Glutamatergic neuron (in vitro differentiated cells): ENCODE measurements around the gene TRO. TPM values are rescaled to one million over a fixed set of nuclear protein-coding genes. Genes with fewer than 3 reads are reported as not detected.

Experiments
- DNase-seq: peaks from one replicate; pipeline ENCODE4 v3.0.0; 2022
- H3K27ac Mint-ChIP-seq: one replicate; pipeline ENCODE4 v1.8.0; 2020; ENCODE audit warnings: mild to moderate bottlenecking, mixed read lengths, inconsistent platforms; ENCODE audit not compliant: unreplicated experiment
- H3K27me3 Mint-ChIP-seq: one replicate; pipeline ENCODE4 v1.8.0; 2020; ENCODE audit warnings: mild to moderate bottlenecking, moderate library complexity, mixed read lengths, inconsistent platforms; ENCODE audit not compliant: unreplicated experiment
- H3K36me3 Mint-ChIP-seq: one replicate; pipeline ENCODE4 v1.8.0; 2020; ENCODE audit warnings: mild to moderate bottlenecking, mixed read lengths, inconsistent platforms; ENCODE audit not compliant: unreplicated experiment
- H3K4me1 Mint-ChIP-seq: one replicate; pipeline ENCODE4 v1.8.0; 2020; ENCODE audit warnings: mild to moderate bottlenecking, low read depth, mixed read lengths, inconsistent platforms; ENCODE audit not compliant: unreplicated experiment
- H3K4me3 Mint-ChIP-seq: one replicate; pipeline ENCODE4 v1.8.0; 2020; ENCODE audit warnings: mild to moderate bottlenecking, mixed read lengths, inconsistent platforms; ENCODE audit not compliant: unreplicated experiment
- H3K9me3 Mint-ChIP-seq: one replicate; pipeline ENCODE4 v1.8.0; 2020; ENCODE audit warnings: mild to moderate bottlenecking, moderate library complexity, mixed read lengths, inconsistent platforms; ENCODE audit not compliant: unreplicated experiment
- total RNA-seq: library from RNA; stranded (reverse); fragmentation: NEBNext Ultra II Directional; extraction: Animal tissue kit (Norgen Biotek cat#: 25700); gene quantifications from one replicate; pipeline ENCODE4 v1.2.1, GENCODE V29; 2021; ENCODE audit not compliant: unreplicated experiment
- TF ChIP-seq, protein P1 (sequence below): fragments of 200-600 bp; sonication (generic); IDR thresholded peaks from one replicate; pipeline ENCODE4 v1.5.0; 2021; ENCODE audit not compliant: partially characterized antibody, unreplicated experiment

Gene TRO
- total RNA-seq, 1 donor from 2014 or later, result 236 TPM

DNA sequence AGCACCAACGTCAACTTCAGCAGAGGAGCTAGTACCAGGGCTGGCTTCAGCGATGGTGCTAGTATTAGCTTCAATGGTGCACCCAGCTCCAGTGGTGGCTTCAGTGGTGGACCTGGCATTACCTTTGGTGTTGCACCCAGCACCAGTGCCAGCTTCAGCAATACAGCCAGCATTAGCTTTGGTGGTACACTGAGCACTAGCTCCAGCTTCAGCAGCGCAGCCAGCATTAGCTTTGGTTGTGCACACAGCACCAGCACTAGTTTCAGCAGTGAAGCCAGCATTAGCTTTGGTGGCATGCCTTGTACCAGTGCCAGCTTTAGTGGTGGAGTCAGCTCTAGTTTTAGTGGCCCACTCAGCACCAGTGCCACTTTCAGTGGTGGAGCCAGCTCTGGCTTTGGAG, 8.3 kb downstream of the TRO start:
- no peak for DNase-seq
- no peak overlapping the region for H3K4me3 Mint-ChIP-seq
- no peak overlapping the region for H3K27ac Mint-ChIP-seq
- H3K36me3 Mint-ChIP-seq, result no peaks in the 10 kb centered on the region
- H3K4me1 Mint-ChIP-seq, result peaks cover 2% of the 10 kb centered on the region
- TF ChIP-seq, protein P1, sequence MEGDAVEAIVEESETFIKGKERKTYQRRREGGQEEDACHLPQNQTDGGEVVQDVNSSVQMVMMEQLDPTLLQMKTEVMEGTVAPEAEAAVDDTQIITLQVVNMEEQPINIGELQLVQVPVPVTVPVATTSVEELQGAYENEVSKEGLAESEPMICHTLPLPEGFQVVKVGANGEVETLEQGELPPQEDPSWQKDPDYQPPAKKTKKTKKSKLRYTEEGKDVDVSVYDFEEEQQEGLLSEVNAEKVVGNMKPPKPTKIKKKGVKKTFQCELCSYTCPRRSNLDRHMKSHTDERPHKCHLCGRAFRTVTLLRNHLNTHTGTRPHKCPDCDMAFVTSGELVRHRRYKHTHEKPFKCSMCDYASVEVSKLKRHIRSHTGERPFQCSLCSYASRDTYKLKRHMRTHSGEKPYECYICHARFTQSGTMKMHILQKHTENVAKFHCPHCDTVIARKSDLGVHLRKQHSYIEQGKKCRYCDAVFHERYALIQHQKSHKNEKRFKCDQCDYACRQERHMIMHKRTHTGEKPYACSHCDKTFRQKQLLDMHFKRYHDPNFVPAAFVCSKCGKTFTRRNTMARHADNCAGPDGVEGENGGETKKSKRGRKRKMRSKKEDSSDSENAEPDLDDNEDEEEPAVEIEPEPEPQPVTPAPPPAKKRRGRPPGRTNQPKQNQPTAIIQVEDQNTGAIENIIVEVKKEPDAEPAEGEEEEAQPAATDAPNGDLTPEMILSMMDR, result no peak
- peaks cover 2% of the 10 kb centered on the region for H3K9me3 Mint-ChIP-seq
- no peaks in the 10 kb centered on the region for H3K27me3 Mint-ChIP-seq

DNA sequence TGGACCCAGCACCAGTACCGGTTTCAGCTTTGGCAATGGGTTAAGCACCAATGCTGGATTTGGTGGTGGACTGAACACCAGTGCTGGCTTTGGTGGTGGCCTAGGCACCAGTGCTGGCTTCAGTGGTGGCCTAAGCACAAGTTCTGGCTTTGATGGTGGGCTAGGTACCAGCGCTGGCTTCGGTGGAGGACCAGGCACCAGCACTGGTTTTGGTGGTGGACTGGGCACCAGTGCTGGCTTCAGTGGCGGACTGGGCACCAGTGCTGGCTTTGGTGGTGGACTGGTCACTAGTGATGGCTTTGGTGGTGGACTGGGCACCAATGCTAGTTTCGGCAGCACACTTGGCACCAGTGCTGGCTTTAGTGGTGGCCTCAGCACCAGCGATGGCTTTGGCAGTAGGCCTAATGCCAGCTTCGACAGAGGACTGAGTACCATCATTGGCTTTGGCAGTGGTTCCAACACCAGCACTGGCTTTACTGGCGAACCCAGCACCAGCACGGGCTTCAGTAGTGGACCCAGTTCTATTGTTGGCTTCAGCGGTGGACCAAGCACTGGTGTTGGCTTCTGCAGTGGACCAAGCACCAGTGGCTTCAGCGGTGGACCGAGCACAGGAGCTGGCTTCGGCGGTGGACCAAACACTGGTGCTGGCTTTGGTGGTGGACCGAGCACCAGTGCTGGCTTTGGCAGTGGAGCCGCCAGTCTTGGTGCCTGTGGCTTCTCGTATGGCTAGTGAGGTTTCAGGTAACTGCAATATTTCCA, 9.8 kb downstream of the TRO start:
- Mint-ChIP-seq H3K9me3 (peaks cover 2% of the 10 kb centered on the region), H3K27me3 (no peaks in the 10 kb centered on the region), H3K4me1 (no peaks in the 10 kb centered on the region), H3K27ac (no peak overlapping the region), H3K36me3 (no peaks in the 10 kb centered on the region), H3K4me3 (no peak overlapping the region)
- DNase-seq, result no peak
- TF ChIP-seq, protein P1, result no peak

DNA sequence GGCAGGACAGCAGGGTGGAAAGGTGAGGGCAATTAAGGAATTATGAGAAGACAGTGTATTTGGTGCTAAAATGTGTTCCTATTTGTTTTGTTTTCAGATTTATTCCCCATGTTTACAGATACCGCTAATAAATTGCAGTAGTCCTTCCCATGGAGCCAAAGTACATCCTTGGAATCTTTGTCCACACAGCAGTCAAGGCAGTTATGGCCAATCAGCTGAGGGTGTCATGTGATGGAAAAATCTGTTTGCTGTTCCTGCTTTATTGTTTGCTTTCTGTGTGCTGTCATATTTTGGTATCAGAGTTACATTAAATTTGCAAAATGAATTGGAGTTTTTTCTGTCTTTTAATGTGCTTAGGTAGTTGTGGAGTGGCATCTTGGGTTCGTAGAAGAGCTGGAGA, 10.5 kb downstream of the TRO start:
- DNase-seq, result no peak
- no peaks in the 10 kb centered on the region for H3K36me3 Mint-ChIP-seq
- no peak overlapping the region for H3K27ac Mint-ChIP-seq
- H3K27me3 Mint-ChIP-seq, result no peaks in the 10 kb centered on the region
- no peaks in the 10 kb centered on the region for H3K4me1 Mint-ChIP-seq
- no peak overlapping the region for H3K4me3 Mint-ChIP-seq
- TF ChIP-seq, protein P1, result no peak
- H3K9me3 Mint-ChIP-seq, result peaks cover 2% of the 10 kb centered on the region

DNA sequence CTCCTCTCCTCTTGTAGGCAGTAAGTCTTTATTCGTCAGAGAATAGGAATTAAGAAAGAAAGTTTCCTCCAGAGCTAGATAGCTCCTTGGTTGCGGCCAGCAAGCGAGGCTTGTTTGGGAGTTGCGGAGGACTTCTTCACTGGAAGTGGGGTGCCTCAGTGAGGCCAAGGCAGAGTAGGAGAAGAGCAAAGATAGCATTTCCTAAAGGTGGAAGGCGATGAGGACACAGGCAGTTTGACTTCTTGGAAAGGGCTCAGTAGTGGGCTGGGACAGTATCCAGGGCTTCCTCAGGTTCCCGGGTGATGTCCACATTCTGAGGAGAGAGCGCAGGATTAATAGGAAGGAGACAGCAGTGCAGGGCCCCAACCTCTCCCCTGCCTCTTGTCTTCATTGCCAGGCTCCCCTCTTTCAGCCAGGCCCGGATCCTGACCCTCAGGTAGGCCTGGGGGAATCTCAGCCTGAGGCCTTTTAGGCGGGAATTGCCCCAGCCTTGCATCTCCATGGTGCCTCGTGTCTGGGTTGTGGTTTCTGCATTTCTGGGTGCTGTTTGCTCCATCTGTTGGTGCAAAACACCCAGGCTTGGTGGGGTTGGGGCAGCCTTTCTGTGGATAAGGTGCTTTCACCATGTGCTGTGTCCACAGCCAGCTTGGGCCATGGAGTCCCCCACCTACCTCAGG, 12.7 kb downstream of the TRO start:
- TF ChIP-seq, protein P1, result no peak
- Mint-ChIP-seq H3K4me1 (no peaks in the 10 kb centered on the region), H3K9me3 (peaks cover 2% of the 10 kb centered on the region)

DNA sequence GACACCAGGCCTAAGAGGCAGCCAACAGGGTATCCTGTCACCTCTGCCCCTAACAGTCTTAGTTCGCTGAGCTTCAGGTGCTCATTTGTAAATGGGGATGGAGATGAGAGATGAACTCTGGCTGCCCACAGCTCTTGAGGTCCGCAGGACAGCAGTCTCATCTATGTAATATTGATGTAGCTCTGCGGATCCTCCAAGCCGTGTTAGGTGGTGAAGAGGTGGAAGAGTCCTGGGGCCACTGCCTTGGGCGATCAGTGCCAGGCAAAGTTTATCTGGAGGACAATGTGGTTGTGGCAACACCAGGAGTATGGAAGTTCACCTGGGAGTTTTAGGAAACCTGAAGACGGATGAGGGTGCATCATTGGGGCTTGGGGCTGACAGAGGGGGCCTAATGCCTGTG, 13.4 kb downstream of the TRO start:
- no peaks in the 10 kb centered on the region for H3K36me3 Mint-ChIP-seq
- H3K4me3 Mint-ChIP-seq, result no peak overlapping the region
- TF ChIP-seq, protein P1, result no peak
- no peaks in the 10 kb centered on the region for H3K27me3 Mint-ChIP-seq
- DNase-seq, result no peak
- H3K27ac Mint-ChIP-seq, result no peak overlapping the region
- no peaks in the 10 kb centered on the region for H3K4me1 Mint-ChIP-seq
- H3K9me3 Mint-ChIP-seq, result no peaks in the 10 kb centered on the region

More for the DNA sequence above, 12.7 kb downstream of the TRO start:
- Mint-ChIP-seq H3K27me3 (no peaks in the 10 kb centered on the region), H3K27ac (no peak overlapping the region), H3K36me3 (no peaks in the 10 kb centered on the region), H3K4me3 (no peak overlapping the region)
- DNase-seq, result no peak
